PC-9 (cell line): ENCODE measurements around the gene SLC9A6.

Source experiments
- EZH2 ChIP-seq: fragments of 200-600 bp; sonication (generic); IDR thresholded peaks from 2 replicates; pipeline ENCODE4 v1.8.0; 2017; ENCODE audit warnings: antibody characterized with exemption, low read depth
- TF ChIP-seq, protein P1 (sequence below): fragments of 200-600 bp; sonication (generic); conservative IDR thresholded peaks from 2 replicates; pipeline ENCODE4 v1.6.1; 2017; ENCODE audit warnings: mixed run types, antibody characterized with exemption, mild to moderate bottlenecking, moderate library complexity

DNA sequence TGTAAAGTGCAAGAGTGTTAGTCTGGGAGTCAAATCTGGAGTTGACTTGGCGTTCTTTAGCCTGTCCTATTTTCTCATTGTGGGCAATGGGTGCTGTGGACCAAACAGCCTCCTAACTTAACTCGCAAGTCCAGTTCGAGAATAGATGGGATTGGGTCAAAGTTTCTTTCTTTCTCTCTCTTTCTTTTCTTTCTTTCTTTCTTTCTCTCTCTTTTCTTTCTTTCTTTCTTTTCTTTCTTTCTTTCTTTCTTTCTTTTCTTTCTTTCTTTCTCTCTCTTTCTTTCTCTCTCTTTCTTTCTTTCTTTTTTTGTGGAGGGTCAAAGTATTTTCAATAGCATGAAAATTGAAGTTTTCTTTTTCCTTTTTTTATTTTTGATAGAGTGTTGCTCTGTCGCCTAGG, 3.0 kb downstream of the SLC9A6 start:
- TF ChIP-seq, protein P1, sequence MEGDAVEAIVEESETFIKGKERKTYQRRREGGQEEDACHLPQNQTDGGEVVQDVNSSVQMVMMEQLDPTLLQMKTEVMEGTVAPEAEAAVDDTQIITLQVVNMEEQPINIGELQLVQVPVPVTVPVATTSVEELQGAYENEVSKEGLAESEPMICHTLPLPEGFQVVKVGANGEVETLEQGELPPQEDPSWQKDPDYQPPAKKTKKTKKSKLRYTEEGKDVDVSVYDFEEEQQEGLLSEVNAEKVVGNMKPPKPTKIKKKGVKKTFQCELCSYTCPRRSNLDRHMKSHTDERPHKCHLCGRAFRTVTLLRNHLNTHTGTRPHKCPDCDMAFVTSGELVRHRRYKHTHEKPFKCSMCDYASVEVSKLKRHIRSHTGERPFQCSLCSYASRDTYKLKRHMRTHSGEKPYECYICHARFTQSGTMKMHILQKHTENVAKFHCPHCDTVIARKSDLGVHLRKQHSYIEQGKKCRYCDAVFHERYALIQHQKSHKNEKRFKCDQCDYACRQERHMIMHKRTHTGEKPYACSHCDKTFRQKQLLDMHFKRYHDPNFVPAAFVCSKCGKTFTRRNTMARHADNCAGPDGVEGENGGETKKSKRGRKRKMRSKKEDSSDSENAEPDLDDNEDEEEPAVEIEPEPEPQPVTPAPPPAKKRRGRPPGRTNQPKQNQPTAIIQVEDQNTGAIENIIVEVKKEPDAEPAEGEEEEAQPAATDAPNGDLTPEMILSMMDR = no peak
- no peak for TF ChIP-seq EZH2
